GM12864 (cell line): ENCODE results near the gene FZD10.

Source experiments
- DNase-seq: peaks from one replicate; pipeline ENCODE4 v3.0.0-alpha.2; 2011; ENCODE audit warnings: low read depth
- H3K4me3 ChIP-seq: 2 replicates; pipeline ENCODE4 v1.5.1; 2011; ENCODE audit warnings: mild to moderate bottlenecking, low read depth, low read length, control low read depth
- TF ChIP-seq, protein P1 (sequence below): IDR thresholded peaks from 2 replicates; pipeline ENCODE4 v1.5.1; 2011; ENCODE audit warnings: low read depth, mild to moderate bottlenecking, moderate library complexity, low read length, control low read depth, inconsistent platforms; ENCODE audit errors: missing control alignments

The FZD10 gene

DNA sequence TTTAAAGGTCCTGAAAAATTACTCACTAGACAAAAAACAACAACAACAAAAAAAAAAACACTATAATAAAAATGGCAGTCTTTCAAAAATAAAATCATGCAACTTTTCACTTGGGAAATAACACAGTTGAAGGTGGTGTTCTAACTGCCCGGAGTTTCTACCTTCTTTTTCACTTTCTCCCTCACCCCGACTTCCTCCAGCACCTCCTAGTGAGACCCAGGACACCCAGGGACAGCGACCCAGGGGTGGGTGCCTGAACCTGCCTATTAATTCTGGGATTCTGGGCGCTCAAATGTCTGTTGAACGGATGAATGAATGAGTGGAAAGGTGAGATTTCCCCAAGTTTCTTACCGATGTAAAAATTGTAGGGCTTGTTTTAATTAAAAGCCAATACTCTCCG, 2.0 kb upstream of the FZD10 start:
- DNase-seq, result no peak
- TF ChIP-seq, protein P1, sequence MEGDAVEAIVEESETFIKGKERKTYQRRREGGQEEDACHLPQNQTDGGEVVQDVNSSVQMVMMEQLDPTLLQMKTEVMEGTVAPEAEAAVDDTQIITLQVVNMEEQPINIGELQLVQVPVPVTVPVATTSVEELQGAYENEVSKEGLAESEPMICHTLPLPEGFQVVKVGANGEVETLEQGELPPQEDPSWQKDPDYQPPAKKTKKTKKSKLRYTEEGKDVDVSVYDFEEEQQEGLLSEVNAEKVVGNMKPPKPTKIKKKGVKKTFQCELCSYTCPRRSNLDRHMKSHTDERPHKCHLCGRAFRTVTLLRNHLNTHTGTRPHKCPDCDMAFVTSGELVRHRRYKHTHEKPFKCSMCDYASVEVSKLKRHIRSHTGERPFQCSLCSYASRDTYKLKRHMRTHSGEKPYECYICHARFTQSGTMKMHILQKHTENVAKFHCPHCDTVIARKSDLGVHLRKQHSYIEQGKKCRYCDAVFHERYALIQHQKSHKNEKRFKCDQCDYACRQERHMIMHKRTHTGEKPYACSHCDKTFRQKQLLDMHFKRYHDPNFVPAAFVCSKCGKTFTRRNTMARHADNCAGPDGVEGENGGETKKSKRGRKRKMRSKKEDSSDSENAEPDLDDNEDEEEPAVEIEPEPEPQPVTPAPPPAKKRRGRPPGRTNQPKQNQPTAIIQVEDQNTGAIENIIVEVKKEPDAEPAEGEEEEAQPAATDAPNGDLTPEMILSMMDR, result no peak
- H3K4me3 ChIP-seq, result no peak overlapping the region

DNA sequence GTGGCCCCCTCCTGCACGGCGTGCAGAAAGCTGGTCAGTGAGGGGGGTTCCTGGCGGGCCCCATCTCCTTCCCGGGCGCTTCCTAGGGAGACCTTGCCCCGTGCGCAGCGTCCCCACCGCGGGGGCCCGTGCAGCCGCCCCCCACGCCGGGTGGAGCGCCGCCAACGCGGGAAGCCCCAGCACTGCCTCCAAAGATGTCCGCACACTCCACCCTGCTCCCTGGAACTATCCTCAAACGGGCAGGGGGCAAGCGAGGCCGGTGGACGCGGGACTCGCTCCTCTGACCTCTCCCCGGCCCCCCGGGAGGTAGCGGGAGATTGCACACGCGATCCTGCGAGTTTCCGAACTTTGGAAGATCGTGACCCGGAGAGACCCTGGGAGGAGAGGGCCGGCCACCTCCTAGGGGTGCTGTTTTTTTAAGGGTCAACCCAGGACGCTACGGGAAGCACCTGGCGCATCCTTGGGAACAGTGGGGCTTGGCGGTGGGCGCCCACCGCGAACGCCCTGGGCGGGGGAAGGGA, 1.5 kb upstream of the FZD10 start:
- no peak overlapping the region for H3K4me3 ChIP-seq
- TF ChIP-seq, protein P1, result no peak

GRCh38 chr12:130161261-130162243, 712 bp upstream of the FZD10 start:
- H3K4me3 ChIP-seq, result no peak overlapping the region
- TF ChIP-seq, protein P1, result no peak
- no peak for DNase-seq

More for the DNA sequence above, 1.5 kb upstream of the FZD10 start:
- DNase-seq, result no peak

DNA sequence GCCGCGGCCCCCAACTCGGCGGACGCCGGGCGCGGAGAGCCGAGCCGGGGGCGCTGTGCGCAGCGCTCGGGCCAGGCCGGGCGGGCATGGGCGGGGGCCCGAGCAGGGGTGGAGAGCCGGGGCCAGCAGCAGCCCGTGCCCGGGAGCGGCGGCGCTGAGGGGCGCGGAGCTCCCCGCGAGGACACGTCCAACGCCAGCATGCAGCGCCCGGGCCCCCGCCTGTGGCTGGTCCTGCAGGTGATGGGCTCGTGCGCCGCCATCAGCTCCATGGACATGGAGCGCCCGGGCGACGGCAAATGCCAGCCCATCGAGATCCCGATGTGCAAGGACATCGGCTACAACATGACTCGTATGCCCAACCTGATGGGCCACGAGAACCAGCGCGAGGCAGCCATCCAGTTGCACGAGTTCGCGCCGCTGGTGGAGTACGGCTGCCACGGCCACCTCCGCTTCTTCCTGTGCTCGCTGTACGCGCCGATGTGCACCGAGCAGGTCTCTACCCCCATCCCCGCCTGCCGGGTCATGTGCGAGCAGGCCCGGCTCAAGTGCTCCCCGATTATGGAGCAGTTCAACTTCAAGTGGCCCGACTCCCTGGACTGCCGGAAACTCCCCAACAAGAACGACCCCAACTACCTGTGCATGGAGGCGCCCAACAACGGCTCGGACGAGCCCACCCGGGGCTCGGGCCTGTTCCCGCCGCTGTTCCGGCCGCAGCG, 639 bp downstream of the FZD10 start:
- H3K4me3 ChIP-seq, result no peak overlapping the region
- no peak for DNase-seq
- TF ChIP-seq, protein P1, result no peak

DNA sequence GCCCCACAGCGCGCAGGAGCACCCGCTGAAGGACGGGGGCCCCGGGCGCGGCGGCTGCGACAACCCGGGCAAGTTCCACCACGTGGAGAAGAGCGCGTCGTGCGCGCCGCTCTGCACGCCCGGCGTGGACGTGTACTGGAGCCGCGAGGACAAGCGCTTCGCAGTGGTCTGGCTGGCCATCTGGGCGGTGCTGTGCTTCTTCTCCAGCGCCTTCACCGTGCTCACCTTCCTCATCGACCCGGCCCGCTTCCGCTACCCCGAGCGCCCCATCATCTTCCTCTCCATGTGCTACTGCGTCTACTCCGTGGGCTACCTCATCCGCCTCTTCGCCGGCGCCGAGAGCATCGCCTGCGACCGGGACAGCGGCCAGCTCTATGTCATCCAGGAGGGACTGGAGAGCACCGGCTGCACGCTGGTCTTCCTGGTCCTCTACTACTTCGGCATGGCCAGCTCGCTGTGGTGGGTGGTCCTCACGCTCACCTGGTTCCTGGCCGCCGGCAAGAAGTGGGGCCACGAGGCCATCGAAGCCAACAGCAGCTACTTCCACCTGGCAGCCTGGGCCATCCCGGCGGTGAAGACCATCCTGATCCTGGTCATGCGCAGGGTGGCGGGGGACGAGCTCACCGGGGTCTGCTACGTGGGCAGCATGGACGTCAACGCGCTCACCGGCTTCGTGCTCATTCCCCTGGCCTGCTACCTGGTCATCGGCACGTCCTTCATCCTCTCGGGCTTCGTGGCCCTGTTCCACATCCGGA, 1.4 kb downstream of the FZD10 start:
- DNase-seq, result no peak
- no peak overlapping the region for H3K4me3 ChIP-seq
- TF ChIP-seq, protein P1, result no peak

DNA sequence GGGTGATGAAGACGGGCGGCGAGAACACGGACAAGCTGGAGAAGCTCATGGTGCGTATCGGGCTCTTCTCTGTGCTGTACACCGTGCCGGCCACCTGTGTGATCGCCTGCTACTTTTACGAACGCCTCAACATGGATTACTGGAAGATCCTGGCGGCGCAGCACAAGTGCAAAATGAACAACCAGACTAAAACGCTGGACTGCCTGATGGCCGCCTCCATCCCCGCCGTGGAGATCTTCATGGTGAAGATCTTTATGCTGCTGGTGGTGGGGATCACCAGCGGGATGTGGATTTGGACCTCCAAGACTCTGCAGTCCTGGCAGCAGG, 1.9 kb downstream of the FZD10 start:
- TF ChIP-seq, protein P1, result no peak
- H3K4me3 ChIP-seq, result no peak overlapping the region
- DNase-seq, result no peak
